ENCODE measurements around the gene DPM2.

DNA sequence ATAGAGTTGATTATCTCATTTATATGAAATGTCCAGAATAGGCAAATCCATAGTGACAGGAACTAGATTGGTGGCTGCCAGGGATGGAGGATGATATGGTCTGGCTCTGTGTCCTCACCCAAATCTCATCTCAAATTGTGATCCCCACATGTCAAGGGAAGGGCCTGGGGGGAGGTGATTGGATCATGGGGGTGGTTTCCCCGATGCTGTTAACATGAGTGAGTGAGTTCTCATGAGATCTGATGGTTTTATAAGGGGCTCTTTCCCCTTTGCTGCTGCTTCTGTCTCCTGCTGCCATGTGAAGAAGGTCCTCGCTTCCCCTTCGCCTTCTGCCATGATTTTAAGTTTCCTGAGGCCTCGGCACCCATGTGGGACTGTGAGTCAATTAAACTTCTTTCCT is 21.7 kb upstream of the DPM2 start:
- TF ChIP-seq CTCF (IDR thresholded peaks at IDR 0.05) (no peak), POLR2A (IDR thresholded peaks at IDR 0.05) (no peak)
